GM23338 (cell line): ENCODE results near the gene EYA4. TPM values are rescaled to one million over a fixed set of nuclear protein-coding genes. Genes with fewer than 3 reads are reported as not detected.

ENCODE experiments used
- ATAC-seq: fragments of 200-7000 bp; cut with Tn5 transposase; 3 replicates; pipeline ENCODE4 v1.9.1; 2020
- DNase-seq: peaks from one replicate; pipeline ENCODE4 v3.0.0-alpha.2; 2015; ENCODE audit warnings: low spot score
- H2AFZ ChIP-seq: fragments of 200-600 bp; sonication (generic); 2 replicates; pipeline ENCODE4 v1.8.0; 2016; ENCODE audit warnings: antibody characterized with exemption, mild to moderate bottlenecking, moderate library complexity
- H3F3A ChIP-seq: fragments of 200-600 bp; sonication (generic); replicated peaks from 2 replicates; pipeline ENCODE4 v1.8.0; 2017; ENCODE audit warnings: antibody characterized with exemption, mixed run types, low read depth
- H3K27ac ChIP-seq: fragments of 200-600 bp; sonication (generic); 2 replicates; pipeline ENCODE4 v1.6.1; 2016; ENCODE audit warnings: low read depth
- H3K27me3 ChIP-seq: fragments of 200-600 bp; sonication (generic); 2 replicates; pipeline ENCODE4 v1.8.0; 2016; ENCODE audit warnings: mild to moderate bottlenecking, mixed run types, moderate library complexity; ENCODE audit not compliant: insufficient read depth
- H3K36me3 ChIP-seq: fragments of 200-600 bp; sonication (generic); 2 replicates; pipeline ENCODE4 v1.8.0; 2016; ENCODE audit warnings: mild to moderate bottlenecking; ENCODE audit not compliant: insufficient read depth
- H3K4me1 ChIP-seq: fragments of 200-600 bp; sonication (generic); 2 replicates; pipeline ENCODE4 v1.8.0; 2016; ENCODE audit warnings: mild to moderate bottlenecking, moderate library complexity; ENCODE audit not compliant: insufficient read depth
- H3K4me2 ChIP-seq: fragments of 200-600 bp; sonication (generic); 2 replicates; pipeline ENCODE4 v1.7.1; 2017; ENCODE audit warnings: mixed run types
- H3K4me3 ChIP-seq: fragments of 200-600 bp; sonication (generic); 2 replicates; pipeline ENCODE4 v1.6.1; 2016; ENCODE audit warnings: mixed run types
- H3K79me2 ChIP-seq: fragments of 200-600 bp; sonication (generic); replicated peaks from 2 replicates; pipeline ENCODE4 v1.8.0; 2017; ENCODE audit warnings: mild to moderate bottlenecking; ENCODE audit not compliant: insufficient read depth
- H3K9me2 ChIP-seq: fragments of 200-600 bp; sonication (generic); 2 replicates; pipeline ENCODE4 v1.8.0; 2017; ENCODE audit not compliant: insufficient read depth
- H4K20me1 ChIP-seq: fragments of 200-600 bp; sonication (generic); replicated peaks from 2 replicates; pipeline ENCODE4 v1.8.0; 2017; ENCODE audit warnings: mild to moderate bottlenecking; ENCODE audit not compliant: insufficient read depth
- H3K27ac Mint-ChIP-seq: 2 replicates; pipeline ENCODE4 v1.8.0; 2020; ENCODE audit warnings: inconsistent platforms, mild to moderate bottlenecking, moderate library complexity, mixed read lengths
- H3K27me3 Mint-ChIP-seq: 3 replicates; pipeline ENCODE4 v1.8.0; 2022; ENCODE audit warnings: low read depth, mild to moderate bottlenecking, moderate library complexity, mixed read lengths, inconsistent platforms; ENCODE audit not compliant: insufficient read depth, poor library complexity
- H3K36me3 Mint-ChIP-seq: 3 replicates; pipeline ENCODE4 v1.8.0; 2021; ENCODE audit warnings: low read depth, mild to moderate bottlenecking, inconsistent platforms, moderate library complexity, mixed read lengths
- H3K4me1 Mint-ChIP-seq: 3 replicates; pipeline ENCODE4 v1.8.0; 2020; ENCODE audit warnings: mild to moderate bottlenecking, inconsistent platforms, mixed read lengths
- H3K4me3 Mint-ChIP-seq: 3 replicates; pipeline ENCODE4 v1.8.0; 2021; ENCODE audit warnings: moderate library complexity, mild to moderate bottlenecking, inconsistent platforms, mixed read lengths
- H3K9me3 Mint-ChIP-seq: 3 replicates; pipeline ENCODE4 v1.8.0; 2020; ENCODE audit warnings: moderate library complexity, mild to moderate bottlenecking, inconsistent platforms, mixed read lengths
- CREB1 ChIP-seq: fragments of 250-450 bp; sonication (Bioruptor Pico); IDR thresholded peaks from 2 replicates; pipeline ENCODE4 v1.5.0; 2020; ENCODE audit warnings: low read depth, mild to moderate bottlenecking, moderate library complexity
- EZH2 ChIP-seq: fragments of 200-600 bp; sonication (generic); IDR thresholded peaks from one replicate; pipeline ENCODE4 v1.8.0; 2017; ENCODE audit warnings: antibody characterized with exemption, mild to moderate bottlenecking, low read depth; ENCODE audit not compliant: unreplicated experiment
- EZH2phosphoT487 ChIP-seq: fragments of 200-600 bp; sonication (generic); IDR thresholded peaks from one replicate; pipeline ENCODE4 v1.8.1; 2018; ENCODE audit warnings: antibody characterized with exemption; ENCODE audit not compliant: unreplicated experiment
- JUNB ChIP-seq: IDR thresholded peaks from one replicate; pipeline ENCODE4 v1.6.1; 2016; ENCODE audit warnings: antibody characterized with exemption; ENCODE audit not compliant: unreplicated experiment
- NANOG ChIP-seq: IDR thresholded peaks from 2 replicates; pipeline ENCODE4 v1.6.1; 2016; ENCODE audit warnings: antibody characterized with exemption, borderline replicate concordance
- REST ChIP-seq: IDR thresholded peaks from one replicate; pipeline ENCODE4 v1.6.1; 2018; ENCODE audit warnings: antibody characterized with exemption; ENCODE audit not compliant: unreplicated experiment
- STAT1 ChIP-seq: IDR thresholded peaks from one replicate; pipeline ENCODE4 v1.6.1; 2016; ENCODE audit warnings: antibody characterized with exemption; ENCODE audit not compliant: unreplicated experiment
- ZNF114 ChIP-seq: fragments of 250-450 bp; sonication (Bioruptor Pico); IDR thresholded peaks from 2 replicates; pipeline ENCODE4 v1.5.0; 2020; ENCODE audit warnings: mild to moderate bottlenecking, moderate library complexity
- ZNF331 ChIP-seq: fragments of 250-450 bp; sonication (Bioruptor Pico); IDR thresholded peaks from 2 replicates; pipeline ENCODE4 v1.5.0; 2020; ENCODE audit warnings: low read depth, mild to moderate bottlenecking, moderate library complexity
- polyA plus RNA-seq: library from polyadenylated mRNA; unstranded; fragments of >200 nt; fragmentation: Nextera tagmentation; extraction: Ambion mirVana; gene quantifications from 2 replicates; pipeline ENCODE4 v1.2.1, GENCODE V29; 2016
- total RNA-seq: library from RNA; depleted of rRNA; stranded (reverse); fragments of >200 nt; shearing (Covaris generic); gene quantifications from 2 replicates; pipeline ENCODE4 v1.2.3, GENCODE V29; 2014
- TF ChIP-seq, protein P1 (sequence below), 2 experiments: fragments of 200-600 bp in 1 of 2; sonication (generic) in 1 of 2; conservative IDR thresholded peaks; 2 replicates each; pipeline versions ENCODE4 v1.5.1 to v1.6.1; 2016 to 2017; ENCODE audit warnings: antibody characterized with exemption in 2 of 2, low read depth in 2 of 2, mild to moderate bottlenecking in 2 of 2, moderate library complexity in 1 of 2

EYA4 gene
- total and polyA plus RNA-seq, 2 experiments from 2014 or later, result 0.05 to 0.21 TPM

GRCh38 chr6:133315811-133316210 lies 74.7 kb downstream of the EYA4 start (continued):
- TF ChIP-seq ZNF331 (CRISPR knock-in tag) (no peak), EZH2phosphoT487 (no peak), EZH2 (no peak), REST (no peak), CREB1 (CRISPR knock-in tag) (no peak), NANOG (no peak), JUNB (no peak), STAT1 (no peak)
- TF ChIP-seq, protein P1, sequence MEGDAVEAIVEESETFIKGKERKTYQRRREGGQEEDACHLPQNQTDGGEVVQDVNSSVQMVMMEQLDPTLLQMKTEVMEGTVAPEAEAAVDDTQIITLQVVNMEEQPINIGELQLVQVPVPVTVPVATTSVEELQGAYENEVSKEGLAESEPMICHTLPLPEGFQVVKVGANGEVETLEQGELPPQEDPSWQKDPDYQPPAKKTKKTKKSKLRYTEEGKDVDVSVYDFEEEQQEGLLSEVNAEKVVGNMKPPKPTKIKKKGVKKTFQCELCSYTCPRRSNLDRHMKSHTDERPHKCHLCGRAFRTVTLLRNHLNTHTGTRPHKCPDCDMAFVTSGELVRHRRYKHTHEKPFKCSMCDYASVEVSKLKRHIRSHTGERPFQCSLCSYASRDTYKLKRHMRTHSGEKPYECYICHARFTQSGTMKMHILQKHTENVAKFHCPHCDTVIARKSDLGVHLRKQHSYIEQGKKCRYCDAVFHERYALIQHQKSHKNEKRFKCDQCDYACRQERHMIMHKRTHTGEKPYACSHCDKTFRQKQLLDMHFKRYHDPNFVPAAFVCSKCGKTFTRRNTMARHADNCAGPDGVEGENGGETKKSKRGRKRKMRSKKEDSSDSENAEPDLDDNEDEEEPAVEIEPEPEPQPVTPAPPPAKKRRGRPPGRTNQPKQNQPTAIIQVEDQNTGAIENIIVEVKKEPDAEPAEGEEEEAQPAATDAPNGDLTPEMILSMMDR (conservative IDR thresholded peaks at IDR 0.05; ENCODE audit: low read depth in 2 of 2), result no peak

GRCh38 chr6:133317704-133318103 lies 76.5 kb downstream of the EYA4 start:
- Histone ChIP-seq H3K79me2 (no peaks in the 10 kb centered on the region), H3K9me2 (no peaks in the 10 kb centered on the region), H3K27me3 (no peaks in the 10 kb centered on the region), H3K27ac (no peak overlapping the region), H4K20me1 (no peaks in the 10 kb centered on the region), H3K4me3 (no peak overlapping the region), H2AFZ (no peak overlapping the region), H3K4me2 (no peak overlapping the region), H3F3A (no peaks in the 10 kb centered on the region), H3K4me1 (peaks cover 3% of the 10 kb centered on the region; the same call in 1 of the 2 replicates), H3K36me3 (no peaks in the 10 kb centered on the region)
- TF ChIP-seq CREB1 (CRISPR knock-in tag) (no peak), ZNF114 (CRISPR knock-in tag) (no peak)
- no peaks in the 10 kb centered on the region for H3K9me3 Mint-ChIP-seq
- ATAC-seq (no peak), DNase-seq (no peak)
- no peak overlapping the region for H3K4me3 Mint-ChIP-seq
- H3K27me3 Mint-ChIP-seq, result peaks cover 2% of the 10 kb centered on the region
- H3K27ac Mint-ChIP-seq, result no peak overlapping the region
- H3K4me1 Mint-ChIP-seq, result peaks cover 8% of the 10 kb centered on the region
- H3K36me3 Mint-ChIP-seq, result no peaks in the 10 kb centered on the region
